ENCODE results near the gene MUC4. TPM values are rescaled to one million over a fixed set of nuclear protein-coding genes. Genes with fewer than 3 reads are reported as not detected.

The MUC4 gene
- under 0.01 TPM in 1 of 2 replicates, not detected in the other for total RNA-seq

GRCh38 chr3:195811756-195812155 is at the start of gene MUC4:
Gene MUC4 (minus strand): TSS chr3:195811929. CDS start chr3:195811817, 112 bp downstream.

GRCh38 chr3:195720831-195721506 is 90.8 kb downstream of the MUC4 start, which contains the start of gene MUC20:
Gene MUC20 (plus strand): TSS chr3:195720978. CDS start chr3:195721008, 30 bp downstream.

Other genes starting within 250 kb of the MUC4 start
- gene APOD, start 228.0 kb downstream of the MUC4 start, total RNA-seq: 0.18 and 0.43 TPM in 2 replicates
- gene MUC20, start 91.0 kb downstream of the MUC4 start, total RNA-seq: 0.57 and 0.74 TPM in 2 replicates
- 4.0 and 5.6 TPM in 2 replicates for gene TNK2, start 96.6 kb upstream of the MUC4 start, total RNA-seq